ENCODE results near the gene ZMYM2.
"Not testable (repeated sequence)": the region's sequence is repeated elsewhere in the genome, so short reads cannot be mapped to it uniquely, and the experiment has no call there.

ZMYM2 gene

DNA sequence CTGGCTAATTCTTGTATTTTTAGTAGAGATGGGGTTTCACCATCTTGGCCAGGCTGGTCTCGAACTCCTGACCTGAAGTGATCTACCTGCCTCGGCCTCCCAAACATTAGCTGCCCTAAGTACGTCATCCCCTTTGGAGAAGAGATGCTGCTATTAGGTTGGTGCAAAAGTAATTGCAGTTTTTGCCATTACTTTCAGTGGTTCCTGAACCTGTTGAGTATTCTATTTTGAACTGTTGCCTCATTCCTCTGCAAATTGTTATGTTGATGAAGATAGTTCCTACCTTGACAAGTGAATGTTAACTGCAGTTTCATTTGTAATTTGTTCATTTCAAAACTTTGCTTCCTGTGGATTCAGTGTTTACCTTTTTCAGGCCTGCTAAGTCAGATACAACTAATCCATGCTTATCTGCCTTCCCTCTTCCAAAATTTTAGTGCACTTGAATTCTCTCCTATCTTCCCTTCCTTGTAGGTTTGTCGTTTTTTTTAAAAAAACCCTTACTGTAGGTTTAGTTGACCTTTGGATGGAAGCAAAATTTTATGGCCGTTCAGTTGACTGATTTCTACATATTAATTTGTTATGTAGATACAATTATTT is 24.0 kb downstream of the ZMYM2 start:
- DNase-seq (ENCODE audit: low read depth, low spot score): no peak

DNA sequence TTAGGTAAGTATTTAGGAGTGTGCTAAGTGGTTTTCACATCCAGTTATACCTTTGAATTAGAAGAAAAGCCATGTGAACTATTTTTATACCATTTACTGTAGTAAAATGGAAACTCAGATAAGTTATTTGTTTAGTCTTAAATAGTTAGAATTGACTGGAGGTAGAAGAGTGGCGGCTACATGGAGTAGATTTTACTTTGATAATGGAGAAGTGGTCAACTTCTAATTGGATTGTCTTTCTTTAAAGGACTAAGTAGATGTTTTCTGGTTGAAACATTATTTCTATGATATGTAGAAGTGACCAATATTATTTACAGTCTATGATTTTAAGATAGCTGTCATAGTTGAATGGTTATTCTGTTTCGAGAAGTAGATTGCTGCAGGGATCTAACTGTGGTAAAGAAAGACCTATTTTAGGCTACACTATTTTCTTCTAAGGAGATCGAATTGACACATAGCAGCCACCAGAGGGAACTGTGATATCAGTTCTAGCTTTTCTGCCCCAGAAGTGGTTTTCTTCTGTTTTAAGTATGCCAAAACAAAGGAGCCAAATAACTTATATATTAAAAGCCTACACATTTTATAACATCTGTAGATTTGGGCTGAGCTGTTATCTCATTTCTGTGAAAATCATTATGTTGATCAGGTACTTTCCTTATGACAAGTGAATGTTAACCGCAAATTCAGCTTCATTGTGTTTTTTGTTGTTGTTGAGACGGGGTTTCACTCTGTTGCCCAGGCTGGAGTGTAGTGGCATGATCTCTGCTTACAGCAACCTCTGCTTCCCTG is 26.1 kb downstream of the ZMYM2 start:
- no peak for DNase-seq (ENCODE audit: low read depth, low spot score)

DNA sequence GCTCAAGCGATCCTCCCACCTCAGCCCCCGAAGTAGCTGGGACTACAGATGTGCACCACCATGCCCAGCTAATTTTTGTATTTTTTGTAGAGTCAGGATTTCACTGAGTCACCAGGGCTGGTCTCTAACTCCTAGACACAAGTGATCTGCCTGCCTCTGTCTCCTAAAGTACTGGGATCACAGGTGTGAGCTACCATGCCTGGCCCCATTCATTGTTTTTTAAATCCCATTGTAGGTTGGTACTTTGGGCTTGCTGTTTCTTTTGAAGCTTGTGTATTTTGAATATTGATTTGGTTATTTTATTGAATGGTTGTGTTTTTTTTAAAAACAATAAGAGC is 26.7 kb downstream of the ZMYM2 start:
- no peak for DNase-seq (ENCODE audit: low read depth, low spot score)

DNA sequence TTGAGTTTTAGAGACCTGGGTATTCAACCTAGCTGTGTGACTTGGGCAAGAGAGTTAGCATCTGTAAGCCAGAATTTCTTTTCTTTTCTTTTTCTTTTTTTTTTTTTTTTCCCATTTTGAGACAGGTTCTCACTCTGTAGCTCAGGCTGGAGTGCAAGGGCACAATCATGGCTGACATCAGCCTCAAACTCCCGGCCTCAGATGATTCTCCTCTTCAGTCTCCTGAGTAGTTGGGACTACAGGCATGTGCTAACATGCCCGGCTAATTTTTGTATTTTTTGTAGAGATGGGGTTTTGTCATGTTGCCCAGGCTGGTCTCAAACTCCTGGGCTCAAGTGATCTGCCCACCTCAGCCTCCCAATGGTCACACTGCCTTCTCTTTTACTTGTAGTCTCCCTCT is 33.0 kb downstream of the ZMYM2 start:
- DNase-seq (ENCODE audit: low read depth, low spot score): no peak

DNA sequence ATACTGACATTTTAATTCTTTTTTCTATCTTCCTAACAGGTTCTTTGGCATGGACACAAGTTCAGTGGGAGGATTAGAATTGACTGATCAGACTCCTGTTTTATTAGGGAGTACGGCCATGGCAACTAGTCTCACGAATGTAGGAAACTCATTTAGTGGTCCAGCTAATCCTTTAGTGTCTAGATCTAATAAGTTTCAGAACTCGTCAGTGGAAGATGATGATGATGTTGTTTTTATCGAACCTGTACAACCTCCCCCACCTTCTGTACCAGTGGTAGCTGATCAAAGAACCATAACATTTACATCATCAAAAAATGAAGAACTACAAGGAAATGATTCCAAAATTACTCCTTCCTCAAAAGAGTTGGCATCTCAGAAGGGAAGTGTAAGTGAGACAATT is 34.5 kb downstream of the ZMYM2 start:
- DNase-seq (ENCODE audit: low read depth, low spot score): no peak

GRCh38 chr13:19998960-19999359 is 40.4 kb downstream of the ZMYM2 start:
- DNase-seq (ENCODE audit: low read depth, low spot score): no peak

DNA sequence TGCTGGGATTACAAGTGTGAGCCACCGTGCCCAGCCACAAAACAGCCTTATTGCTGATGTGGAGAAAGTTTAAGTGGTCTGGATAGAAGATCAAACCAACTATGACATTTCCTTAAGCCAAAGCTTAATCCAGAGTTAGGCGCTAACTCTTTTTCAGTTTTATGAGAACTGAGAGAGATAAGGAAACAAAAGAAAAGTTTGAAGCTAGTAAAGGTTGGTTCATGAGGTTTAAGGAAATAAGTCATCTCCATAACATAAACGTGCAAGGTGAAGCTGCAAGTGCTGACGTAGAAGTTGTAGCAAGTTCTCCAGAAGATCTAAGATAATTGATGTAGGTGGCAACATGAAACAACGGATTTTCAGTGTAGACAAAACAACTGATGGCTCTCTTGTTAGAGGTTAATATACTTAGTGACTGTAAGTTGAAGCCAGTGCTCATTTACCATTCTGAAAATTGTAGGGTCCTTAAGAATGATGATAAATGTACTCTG is 41.6 kb downstream of the ZMYM2 start:
- no peak for DNase-seq (ENCODE audit: low read depth, low spot score)

DNA sequence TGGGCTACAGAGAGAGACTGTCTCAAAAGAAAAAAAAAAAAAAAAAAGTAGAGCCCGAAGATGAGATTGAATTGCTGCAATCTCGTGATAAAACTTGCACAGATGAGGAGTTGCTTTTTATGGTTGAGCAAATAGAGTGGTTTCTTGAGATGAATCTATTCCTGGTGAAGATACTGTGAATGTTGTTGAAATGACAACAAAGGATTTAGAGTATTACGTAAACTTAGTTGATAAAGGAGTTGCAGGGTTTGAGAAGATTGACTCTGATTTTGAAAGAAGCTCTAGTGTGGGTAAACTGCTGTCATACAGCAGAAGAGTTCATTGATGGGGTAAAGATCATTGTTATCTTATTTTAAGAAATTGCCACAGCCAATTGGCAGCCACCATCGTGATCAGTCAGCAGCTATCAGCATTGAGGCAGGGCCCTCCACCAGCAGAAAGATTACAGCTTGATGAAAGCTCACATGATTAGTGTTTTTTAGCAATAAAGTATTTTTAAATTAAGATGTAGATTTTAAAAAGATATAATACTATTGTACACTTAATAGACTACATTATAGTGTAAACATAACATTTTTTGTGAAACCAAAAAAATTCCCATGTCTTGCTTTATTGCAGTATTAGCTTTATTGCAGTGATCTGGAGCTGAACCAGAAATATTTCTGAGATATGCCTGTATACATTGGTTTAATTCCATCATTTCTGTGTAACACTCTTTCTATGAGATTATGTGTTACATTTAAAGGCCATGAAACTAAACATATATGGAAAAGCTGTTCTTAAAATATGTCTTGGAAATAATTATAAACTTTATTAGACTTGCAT is 43.1 kb downstream of the ZMYM2 start:
- no peak for DNase-seq (ENCODE audit: low read depth, low spot score)

DNA sequence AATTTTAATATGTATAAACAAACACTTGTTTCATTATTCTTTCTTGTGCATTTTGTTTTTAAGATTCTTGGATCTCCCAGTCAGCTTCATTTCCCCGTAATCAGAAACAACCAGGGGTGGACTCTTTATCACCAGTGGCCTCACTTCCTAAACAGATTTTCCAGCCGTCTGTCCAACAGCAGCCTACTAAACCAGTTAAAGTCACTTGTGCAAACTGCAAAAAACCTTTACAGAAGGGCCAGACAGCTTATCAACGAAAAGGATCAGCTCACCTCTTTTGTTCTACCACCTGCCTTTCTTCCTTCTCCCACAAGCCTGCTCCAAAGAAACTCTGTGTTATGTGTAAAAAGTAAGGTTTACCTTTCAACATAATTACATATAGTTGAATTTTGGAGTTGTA is 44.3 kb downstream of the ZMYM2 start:
- no peak for DNase-seq (ENCODE audit: low read depth, low spot score)

DNA sequence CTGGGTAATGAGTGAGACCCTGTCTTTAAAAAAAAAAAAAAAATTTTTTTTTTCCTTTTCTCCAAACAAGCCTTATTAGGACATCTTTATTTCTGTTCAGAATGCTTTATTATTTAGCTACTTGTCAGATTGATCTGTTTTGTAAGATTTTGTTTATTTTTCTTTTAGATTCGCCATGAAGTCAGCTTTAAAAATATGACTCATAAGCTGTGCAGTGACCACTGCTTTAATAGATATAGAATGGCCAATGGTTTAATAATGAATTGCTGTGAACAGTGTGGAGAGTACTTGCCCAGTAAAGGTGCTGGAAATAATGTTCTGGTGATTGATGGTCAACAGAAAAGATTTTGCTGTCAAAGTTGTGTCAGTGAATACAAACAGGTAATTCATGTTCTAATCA is 47.7 kb downstream of the ZMYM2 start:
- no peak for DNase-seq (ENCODE audit: low read depth, low spot score)

DNA sequence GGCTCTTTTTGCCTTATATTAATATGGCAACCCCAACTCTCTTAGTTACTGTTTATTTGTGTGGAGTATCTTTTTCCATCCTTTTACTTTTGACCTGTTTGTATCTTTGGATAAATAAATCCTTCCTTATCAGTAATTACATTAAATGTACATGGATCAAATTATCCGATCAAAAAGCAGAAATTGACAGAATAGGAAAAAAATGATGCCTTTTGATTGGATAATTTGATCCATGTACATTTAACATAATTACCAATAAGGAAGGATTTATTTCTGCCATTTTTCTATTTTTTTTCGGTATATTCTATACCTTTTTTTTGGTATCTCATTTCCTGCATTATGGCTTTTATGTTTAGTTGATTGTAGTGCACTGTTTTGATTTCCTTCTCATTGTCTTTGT is 57.2 kb downstream of the ZMYM2 start:
- DNase-seq (ENCODE audit: low read depth, low spot score): no peak

DNA sequence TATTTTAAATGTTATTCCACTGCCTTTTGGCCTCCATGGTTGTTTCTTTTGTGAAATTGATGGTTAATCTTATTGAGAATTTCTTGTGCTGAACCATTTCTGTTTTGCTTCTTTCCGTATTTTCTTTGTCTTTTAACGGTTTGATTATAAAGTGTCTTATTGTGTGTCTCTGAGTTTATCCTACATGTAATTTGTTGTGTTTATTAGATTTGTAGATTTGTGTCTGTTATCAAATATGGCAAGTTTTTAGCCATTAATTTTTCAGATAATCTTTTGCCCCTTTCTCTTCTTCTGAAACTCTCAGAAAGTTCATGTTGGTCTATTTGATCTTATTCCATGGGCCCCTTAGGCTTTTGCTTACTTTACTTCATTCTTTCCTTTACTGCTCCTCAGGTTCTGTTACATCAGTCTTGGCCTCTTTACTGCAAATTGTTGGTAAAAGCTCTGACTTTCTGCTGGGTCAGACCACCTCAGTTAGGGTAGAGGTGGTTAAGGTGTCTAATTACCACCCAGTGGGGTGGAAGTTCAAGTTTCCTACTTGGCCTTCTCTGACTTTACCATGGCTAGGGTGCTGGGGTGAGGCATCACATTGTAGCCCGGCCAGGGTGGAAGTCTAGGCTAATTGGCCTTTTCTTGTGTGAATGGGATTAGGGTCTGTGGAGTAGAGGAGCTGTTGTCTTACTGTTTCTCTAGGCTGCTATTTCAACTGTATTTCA is 58.3 kb downstream of the ZMYM2 start:
- DNase-seq (ENCODE audit: low read depth, low spot score): no peak

DNA sequence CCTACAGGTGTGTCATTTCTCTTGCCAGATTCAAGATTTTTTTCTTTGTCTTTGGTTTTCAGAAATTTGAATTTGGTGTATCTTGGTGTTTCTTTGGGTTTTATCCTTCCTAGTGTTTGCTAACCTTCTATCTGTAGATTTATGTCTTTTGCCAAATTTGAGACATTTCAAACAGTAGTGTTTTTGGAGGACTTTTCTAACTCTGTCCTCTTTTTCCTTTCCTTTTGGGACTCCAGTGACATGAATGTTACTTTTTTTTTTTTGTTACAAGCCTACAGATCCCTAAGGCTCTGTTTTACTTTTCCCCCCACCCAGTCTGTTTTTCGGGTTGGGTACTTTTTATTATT is 58.8 kb downstream of the ZMYM2 start:
- no peak for DNase-seq (ENCODE audit: low read depth, low spot score)

DNA sequence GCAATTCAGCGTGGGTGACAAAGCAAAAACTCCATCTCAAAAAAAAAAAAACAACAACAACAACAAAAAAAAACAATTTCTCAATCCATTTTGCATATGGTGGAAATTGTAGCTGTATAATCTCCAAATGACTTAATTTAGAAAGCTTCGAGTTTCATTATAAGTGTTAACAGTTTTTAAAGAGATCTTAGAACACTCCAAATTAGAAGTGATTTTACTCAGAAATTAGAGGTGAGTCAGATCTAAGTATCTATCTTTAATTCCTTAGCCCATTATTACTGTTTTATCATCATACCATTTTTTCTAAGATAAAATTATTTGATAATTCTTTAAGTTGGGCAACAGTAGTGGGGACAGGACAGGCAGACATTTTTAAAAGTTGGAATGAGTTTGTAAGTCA is 60.5 kb downstream of the ZMYM2 start:
- no peak for DNase-seq (ENCODE audit: low read depth, low spot score)

GRCh38 chr13:20024702-20025101 is 66.2 kb downstream of the ZMYM2 start:
- DNase-seq (ENCODE audit: low read depth, low spot score): no peak

GRCh38 chr13:20028953-20029352 is 70.4 kb downstream of the ZMYM2 start:
- DNase-seq (ENCODE audit: low read depth, low spot score): no peak

- no peak for DNase-seq (ENCODE audit: low read depth, low spot score)
Measured at GRCh38 chr13:20033486-20033885, 75.0 kb downstream of the ZMYM2 start.

GRCh38 chr13:20035130-20035529 is 76.6 kb downstream of the ZMYM2 start:
- no peak for DNase-seq (ENCODE audit: low read depth, low spot score)

GRCh38 chr13:20037908-20038307 is 79.4 kb downstream of the ZMYM2 start:
- DNase-seq (ENCODE audit: low read depth, low spot score): no peak

DNA sequence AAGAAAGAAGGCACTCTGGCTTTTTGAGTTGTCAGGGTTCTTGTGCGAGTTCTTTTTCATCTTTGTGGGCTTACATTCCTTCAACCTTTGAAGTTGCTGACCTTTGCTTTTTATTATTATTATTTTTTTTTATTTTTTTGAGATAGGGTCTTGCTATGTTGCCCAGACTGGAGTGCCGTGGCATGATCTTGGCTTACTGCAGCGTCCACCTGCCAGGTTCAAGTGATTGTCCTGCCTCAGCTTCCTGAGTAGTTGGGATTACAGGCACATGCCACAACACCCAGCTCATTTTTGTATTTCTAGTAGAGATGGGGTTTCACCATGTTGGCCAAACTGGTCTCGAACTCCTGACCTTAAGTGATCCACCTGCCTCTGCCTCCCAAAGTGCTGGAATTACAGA is 84.1 kb downstream of the ZMYM2 start:
- DNase-seq (ENCODE audit: low read depth, low spot score): not testable (repeated sequence)

DNA sequence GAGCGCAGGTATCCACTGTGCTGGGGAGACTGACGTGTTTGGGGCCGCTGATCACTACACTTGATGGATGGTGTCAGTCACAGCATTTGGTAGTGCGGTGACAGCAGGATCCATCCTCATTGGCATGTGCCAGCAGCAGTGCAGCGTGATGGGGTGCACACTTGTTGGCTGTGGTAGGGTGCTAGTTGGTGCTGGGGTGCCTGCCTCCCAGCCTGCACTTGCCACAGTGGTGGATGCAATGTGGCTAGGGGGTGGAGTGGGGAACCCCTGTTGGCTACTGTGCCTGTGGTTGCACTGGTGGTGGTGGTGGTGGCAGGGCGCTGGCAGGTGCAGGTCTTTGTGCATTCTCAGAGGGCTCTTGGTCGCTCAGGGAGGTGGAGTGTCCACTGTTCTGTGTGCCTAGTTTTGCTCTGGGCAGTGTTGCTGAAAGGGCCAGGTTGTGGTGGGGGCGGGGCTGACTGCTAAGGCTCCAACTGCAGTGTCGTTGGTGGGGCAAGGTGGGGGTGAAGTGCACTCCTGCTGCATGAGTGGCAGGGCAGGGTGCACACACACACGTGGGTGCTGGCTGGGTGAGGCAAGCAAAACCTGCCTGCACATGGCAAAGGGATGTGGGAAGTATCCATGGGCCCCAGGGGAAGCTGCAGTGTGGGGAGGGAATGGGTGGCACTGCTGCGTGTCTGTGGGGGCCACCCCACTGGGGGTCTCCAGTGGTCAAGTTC is 84.8 kb downstream of the ZMYM2 start:
- DNase-seq (ENCODE audit: low read depth, low spot score): no peak

Data from activated naive CD8-positive, alpha-beta T cell treated with anti-CD3 and anti-CD28 coated beads, Interleukin-2, amount 50 U/mL, for 16 hours (primary cell).